HepG2 (cell line): ENCODE results near the gene HMGN4. TPM values are rescaled to one million over a fixed set of nuclear protein-coding genes. Genes with fewer than 3 reads are reported as not detected.
"Not testable (repeated sequence)": the region's sequence is repeated elsewhere in the genome, so short reads cannot be mapped to it uniquely, and the experiment has no call there.

Experiments used
- ATAC-seq: fragments of 200-7000 bp; cut with Tn5 transposase; 3 replicates; pipeline ENCODE4 v1.9.1; 2020; ENCODE audit warnings: mild to moderate bottlenecking, moderate library complexity
- BruUV-seq: library from RNA; stranded (reverse); fragments of 400-500 nt; replicated peaks from 2 replicates; lab custom pipeline; 2021; lab: Mats Ljungman, UMichigan
- CTCF ChIA-PET: fragments of 300-600 bp; formaldehyde crosslinking; extraction: SDS; loops from one replicate; lab custom pipeline; 2021; ENCODE audit warnings: low total read pairs, inconsistent platforms, low intra/inter-chr PET ratio; lab: Yijun Ruan, JAX
- POLR2A ChIA-PET: fragments of 350-600 bp; sonication (Branson Sonifier 250); formaldehyde crosslinking; loops from one replicate; lab custom pipeline; 2020; ENCODE audit warnings: antibody characterized with exemption, inconsistent platforms; lab: Yijun Ruan, JAX
- DNase-seq: peaks from one replicate; pipeline ENCODE4 v3.0.0-alpha.2; 2015; ENCODE audit warnings: low spot score
- FAIRE-seq: peaks from 3 replicates; lab custom pipeline; 2011; peaks lifted over from hg19 to GRCh38; lab: Jason Lieb, UNC
- H2AFZ ChIP-seq: one replicate; pipeline ENCODE4 v1.6.1; 2011; ENCODE audit warnings: low read length, inconsistent platforms
- H3K27ac ChIP-seq: fragments of 300-600 bp; 3 replicates; pipeline ENCODE4 v1.8.0; 2011; ENCODE audit warnings: mixed run types, mild to moderate bottlenecking, mixed read lengths, low read length, inconsistent platforms; ENCODE audit not compliant: insufficient read depth; ENCODE audit errors: extremely low read length
- H3K27me3 ChIP-seq, 2 experiments: fragments of 200-600 bp in 1 of 2; 2 replicates in 1 of 2; 3 replicates in 1 of 2; pipeline versions ENCODE4 v1.6.0 to v1.8.0; 2011; ENCODE audit warnings: low read length in 2 of 2, mild to moderate bottlenecking in 2 of 2, moderate library complexity in 2 of 2, inconsistent platforms in 1 of 2; ENCODE audit not compliant: insufficient read depth in 2 of 2, control insufficient read depth in 1 of 2
- H3K36me3 ChIP-seq, 2 experiments: fragments of 200-600 bp in 1 of 2; replicated peaks in 1 of 2; 2 replicates in 1 of 2; 3 replicates in 1 of 2; pipeline versions ENCODE4 v1.5.1 to v1.8.0; 2011; ENCODE audit warnings: low read length in 2 of 2, inconsistent platforms in 1 of 2; ENCODE audit not compliant: insufficient read depth in 2 of 2, control insufficient read depth in 1 of 2
- H3K4me1 ChIP-seq: 2 replicates; pipeline ENCODE4 v1.5.1; 2012; ENCODE audit warnings: low read length, inconsistent platforms; ENCODE audit not compliant: insufficient read depth
- H3K4me2 ChIP-seq: 2 replicates; pipeline ENCODE4 v1.6.0; 2011; ENCODE audit warnings: low read depth, low read length, inconsistent platforms
- H3K4me3 ChIP-seq, 3 experiments: fragments of 200-600 bp in 1 of 3; sonication (generic), shearing (Covaris generic) in 1 of 3; replicated peaks in 1 of 3; 2 replicates each; pipeline ENCODE4 v1.5.1; 2011 to 2016; ENCODE audit warnings: low read length in 3 of 3, inconsistent platforms in 2 of 3, low read depth in 2 of 3, mild to moderate bottlenecking in 2 of 3, control low read depth in 1 of 3, mixed read lengths in 1 of 3; ENCODE audit not compliant: insufficient read depth in 1 of 3
- H3K79me2 ChIP-seq: one replicate; pipeline ENCODE4 v1.6.1; 2011; ENCODE audit warnings: low read length, inconsistent platforms; ENCODE audit not compliant: insufficient read depth
- H3K9ac ChIP-seq: 2 replicates; pipeline ENCODE4 v1.6.0; 2011; ENCODE audit warnings: mild to moderate bottlenecking, low read depth, low read length, inconsistent platforms; ENCODE audit not compliant: insufficient read depth
- H3K9me3 ChIP-seq: 2 replicates; pipeline ENCODE4 v1.5.1; 2012; ENCODE audit warnings: mild to moderate bottlenecking, low read length
- H4K20me1 ChIP-seq: 2 replicates; pipeline ENCODE4 v1.6.0; 2011; ENCODE audit warnings: inconsistent platforms, mild to moderate bottlenecking, low read length, moderate library complexity; ENCODE audit not compliant: insufficient read depth
- PAX8 ChIP-seq: sonication (generic); formaldehyde crosslinking; IDR thresholded peaks from 2 replicates; pipeline ENCODE4 v1.8.0; 2022; ENCODE audit warnings: mild to moderate bottlenecking, missing genetic modification reagents, borderline replicate concordance
- TEAD3 ChIP-seq: optimal IDR thresholded peaks from 2 replicates; pipeline ENCODE3; 2016; ENCODE audit warnings: borderline replicate concordance
- ZNF263 ChIP-seq: sonication (generic); formaldehyde crosslinking; IDR thresholded peaks from 2 replicates; pipeline ENCODE4 v1.4.0; 2020; ENCODE audit warnings: missing genetic modification reagents
- WGBS: methylation state at CpG from one replicate; pipeline ENCODE4 v1.1.6; 2017; ENCODE audit warnings: low lambda C conversion rate; 5-methylcytosine and 5-hydroxymethylcytosine counted together
- in situ Hi-C: cut with HindIII; loops from 2 replicates; pipeline ENCODE4 v1.10.0; 2017; ENCODE audit warnings: low pct_unique_long_range_greater_than_20kb; ENCODE audit not compliant: extremely low pct_ligation_motif_present
- intact Hi-C: fragments of 100-400 bp; cut with micrococcal nuclease; formaldehyde crosslinking; loops from one replicate; pipeline ENCODE4 v1.10.0; 2022; ENCODE audit not compliant: unreplicated experiment
- polyA plus RNA-seq, 8 experiments: library from polyadenylated mRNA; depleted of rRNA in 3 of 8; stranded (reverse) in 7 of 8; unstranded in 1 of 8; fragments of >200 nt; fragmentation: Illumina TruSeq in 4 of 8; extraction: Trizol in 4 of 8; gene quantifications; 2 replicates each; pipeline versions ENCODE4 v1.2.1 to v1.2.3, GENCODE V29; 2011 to 2016; ENCODE audit warnings: low read depth in 4 of 8, missing spikeins in 1 of 8, mixed read lengths in 1 of 8; ENCODE audit not compliant: insufficient read depth in 1 of 8
- total RNA-seq, 5 experiments: library from RNA; depleted of rRNA; stranded (reverse); fragments of >200 nt; fragmentation: Illumina TruSeq; extraction: Trizol; gene quantifications; 2 replicates each; pipeline ENCODE4 v1.2.3, GENCODE V29; 2016; ENCODE audit warnings: low read depth in 1 of 5
- TF ChIP-seq, protein P1 (sequence below): sonication (generic); formaldehyde crosslinking; IDR thresholded peaks from 2 replicates; pipeline ENCODE4 v1.4.0; 2020; ENCODE audit warnings: mild to moderate bottlenecking, missing genetic modification reagents

The HMGN4 gene
- total and polyA plus RNA-seq, 2 of the 13 experiments (the other 11 are each of a cell fraction or from before 2014, with no cell fraction given): 39.9 to 52.1 TPM

DNA sequence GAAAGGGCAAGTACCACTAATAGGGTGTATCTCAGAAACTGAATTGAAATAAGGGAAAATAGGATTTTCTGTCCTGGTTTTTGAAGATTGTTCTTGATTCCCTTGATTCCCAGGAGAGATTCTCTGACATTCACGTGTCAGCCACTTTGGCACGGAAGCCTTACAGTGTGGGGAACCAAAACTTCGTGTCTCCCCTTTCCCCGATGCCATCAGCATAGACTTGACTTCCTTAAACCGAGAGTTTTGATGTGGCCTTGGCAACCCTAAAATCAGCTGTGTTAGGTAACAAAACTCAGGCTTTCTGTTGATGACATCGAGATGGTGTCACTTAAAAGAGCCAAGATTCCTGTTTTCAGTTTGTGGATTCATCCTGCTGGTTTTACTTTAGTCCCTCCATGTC is 7.5 kb downstream of the HMGN4 start:
- DNase-seq (no peak), ATAC-seq (no peak), FAIRE-seq (no peak)
- TF ChIP-seq, protein P1, sequence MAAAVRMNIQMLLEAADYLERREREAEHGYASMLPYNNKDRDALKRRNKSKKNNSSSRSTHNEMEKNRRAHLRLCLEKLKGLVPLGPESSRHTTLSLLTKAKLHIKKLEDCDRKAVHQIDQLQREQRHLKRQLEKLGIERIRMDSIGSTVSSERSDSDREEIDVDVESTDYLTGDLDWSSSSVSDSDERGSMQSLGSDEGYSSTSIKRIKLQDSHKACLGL (CRISPR knock-in tag): no peak
- TF ChIP-seq PAX8 (CRISPR knock-in tag) (no peak), ZNF263 (no peak), TEAD3 (no peak)
- no peaks in the 10 kb centered on the region for H3K27me3 ChIP-seq
- POLR2A ChIA-PET: no interaction called here
- peaks cover 18% of the 10 kb centered on the region for H3K4me1 ChIP-seq
- intact Hi-C loops (no loop called here), in situ Hi-C loops (no loop called here)
- H3K79me2 ChIP-seq: peaks cover 3% of the 10 kb centered on the region
- no peak overlapping the region for H2AFZ ChIP-seq
- no peaks in the 10 kb centered on the region for H4K20me1 ChIP-seq
- CTCF ChIA-PET: no interaction called here
- no peak overlapping the region for H3K4me3 ChIP-seq
- H3K36me3 ChIP-seq: peaks cover 3 to 23% of the 10 kb centered on the region in 2 experiments; a peak in 4 of 5 replicates
- WGBS: 93% methylated on average over 6 of the region's 6 CpGs
- no peak overlapping the region for H3K27ac ChIP-seq
- no TSS peak for BruUV-seq
- no peak overlapping the region for H3K4me2 ChIP-seq
- no peaks in the 10 kb centered on the region for H3K9me3 ChIP-seq
- H3K9ac ChIP-seq: no peak overlapping the region

DNA sequence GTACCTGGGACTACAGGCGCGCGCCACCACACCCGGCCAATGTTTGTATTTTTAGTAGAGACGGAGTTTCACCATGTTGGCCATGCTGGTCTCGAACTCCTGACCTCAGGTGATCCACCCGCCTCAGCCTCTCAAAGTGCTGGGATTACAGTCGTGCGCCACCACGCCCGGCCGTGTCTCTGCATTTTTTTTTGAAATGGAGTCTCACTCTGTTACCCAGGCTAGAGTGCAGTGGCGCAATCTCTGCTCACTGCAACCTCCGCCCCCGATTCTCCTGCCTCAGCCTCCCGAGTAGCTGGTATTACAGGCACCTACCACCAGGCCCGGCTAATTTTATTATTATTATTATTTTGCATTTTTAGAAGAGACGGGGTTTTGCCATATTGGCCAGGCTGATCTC is 9.2 kb downstream of the HMGN4 start:
- FAIRE-seq, H3K9ac ChIP-seq, DNase-seq, H4K20me1 ChIP-seq, CTCF ChIA-PET, H3K79me2 ChIP-seq, ATAC-seq, H3K4me2 ChIP-seq, intact Hi-C loops, H2AFZ ChIP-seq, H3K9me3 ChIP-seq, BruUV-seq, H3K27me3 ChIP-seq, in situ Hi-C loops, H3K27ac ChIP-seq, H3K4me3 ChIP-seq, POLR2A ChIA-PET: not testable (repeated sequence)
- WGBS: 95% methylated on average over 18 of the region's 18 CpGs
- Histone ChIP-seq H3K36me3 (peaks cover 3 to 23% of the 10 kb centered on the region in 2 experiments; a peak in 4 of 5 replicates), H3K4me1 (peaks cover 31% of the 10 kb centered on the region)
